Activated naive CD8-positive, alpha-beta T cell treated with anti-CD3 and anti-CD28 coated beads, Interleukin-2, amount 50 U/mL, for 24 hours (primary cell): ENCODE data around the gene NFU1.

Source experiments
- ATAC-seq: fragments of 150-1000 bp; cut with Tn5 transposase; one replicate; pipeline ENCODE4 v1.10.0; 2021
- DNase-seq: peaks from one replicate; pipeline ENCODE4 v3.0.0; 2021
- H3K27ac Mint-ChIP-seq: one replicate; pipeline ENCODE4 v1.8.0; 2021; ENCODE audit warnings: mild to moderate bottlenecking, mixed read lengths
- H3K27me3 Mint-ChIP-seq: one replicate; pipeline ENCODE4 v1.8.0; 2021; ENCODE audit warnings: mixed read lengths
- H3K36me3 Mint-ChIP-seq: one replicate; pipeline ENCODE4 v1.8.0; 2021; ENCODE audit warnings: low read depth, mixed read lengths
- H3K4me1 Mint-ChIP-seq: one replicate; pipeline ENCODE4 v1.8.0; 2021; ENCODE audit warnings: mixed read lengths
- H3K4me3 Mint-ChIP-seq: one replicate; pipeline ENCODE4 v1.8.0; 2021; ENCODE audit warnings: mild to moderate bottlenecking, moderate library complexity, mixed read lengths
- H3K9me3 Mint-ChIP-seq: one replicate; pipeline ENCODE4 v1.8.0; 2021; ENCODE audit warnings: mixed read lengths

Gene NFU1

GRCh38 chr2:69436938-69437750, at the start of gene NFU1:
Gene NFU1 (minus strand): TSS chr2:69437435. CDS start chr2:69437422, 13 bp downstream.
- Mint-ChIP-seq H3K27ac (peak within 1 kb of the TSS; percentile 96), H3K4me3 (peak within 1 kb of the TSS; percentile 95), H3K4me1 (peaks cover 35% of the 10 kb centered on the region), H3K9me3 (no peaks in the 10 kb centered on the region), H3K27me3 (no peaks in the 10 kb centered on the region), H3K36me3 (peaks cover 7% of the 10 kb centered on the region)
- DNase-seq: peak; percentile 93
- ATAC-seq: peak; percentile 96

- DNase-seq (no peak), ATAC-seq (no peak)
- H3K27ac Mint-ChIP-seq: no peak overlapping the region
- H3K9me3 Mint-ChIP-seq: no peaks in the 10 kb centered on the region
- no peaks in the 10 kb centered on the region for H3K27me3 Mint-ChIP-seq
- H3K36me3 Mint-ChIP-seq: peaks cover 17% of the 10 kb centered on the region
- no peak overlapping the region for H3K4me3 Mint-ChIP-seq
- peaks cover 16% of the 10 kb centered on the region for H3K4me1 Mint-ChIP-seq
Observed at GRCh38 chr2:69483696-69484095, 46.5 kb upstream of the NFU1 start.

GRCh38 chr2:69483024-69483423, 45.8 kb upstream of the NFU1 start:
- Mint-ChIP-seq H3K9me3 (no peaks in the 10 kb centered on the region), H3K4me1 (peaks cover 17% of the 10 kb centered on the region), H3K36me3 (peaks cover 12% of the 10 kb centered on the region), H3K4me3 (no peak overlapping the region), H3K27me3 (no peaks in the 10 kb centered on the region), H3K27ac (peak overlapping the region; percentile 2)
- DNase-seq (no peak), ATAC-seq (no peak)

- peaks cover 22% of the 10 kb centered on the region for H3K4me1 Mint-ChIP-seq
- ATAC-seq: no peak
- peaks cover 12% of the 10 kb centered on the region for H3K36me3 Mint-ChIP-seq
- no peaks in the 10 kb centered on the region for H3K27me3 Mint-ChIP-seq
- H3K9me3 Mint-ChIP-seq: no peaks in the 10 kb centered on the region
- peak overlapping the region; percentile 1 for H3K27ac Mint-ChIP-seq
- DNase-seq: no peak
- no peak overlapping the region for H3K4me3 Mint-ChIP-seq
Observed at GRCh38 chr2:69482471-69482870, 45.2 kb upstream of the NFU1 start.

GRCh38 chr2:69481421-69481820, 44.2 kb upstream of the NFU1 start:
- no peak overlapping the region for H3K4me3 Mint-ChIP-seq
- peaks cover 33% of the 10 kb centered on the region for H3K4me1 Mint-ChIP-seq
- H3K9me3 Mint-ChIP-seq: no peaks in the 10 kb centered on the region
- H3K36me3 Mint-ChIP-seq: peaks cover 17% of the 10 kb centered on the region
- H3K27ac Mint-ChIP-seq: no peak overlapping the region
- no peaks in the 10 kb centered on the region for H3K27me3 Mint-ChIP-seq
- DNase-seq (no peak), ATAC-seq (no peak)

GRCh38 chr2:69477627-69478026, 40.4 kb upstream of the NFU1 start:
- ATAC-seq: peak; percentile 57
- Mint-ChIP-seq H3K4me3 (no peak overlapping the region), H3K27me3 (no peaks in the 10 kb centered on the region), H3K36me3 (peaks cover 22% of the 10 kb centered on the region), H3K27ac (peak overlapping the region; percentile 1), H3K4me1 (peaks cover 38% of the 10 kb centered on the region), H3K9me3 (no peaks in the 10 kb centered on the region)
- no peak for DNase-seq

- Mint-ChIP-seq H3K27ac (no peak overlapping the region), H3K27me3 (no peaks in the 10 kb centered on the region), H3K4me1 (peaks cover 38% of the 10 kb centered on the region), H3K9me3 (no peaks in the 10 kb centered on the region), H3K36me3 (peaks cover 15% of the 10 kb centered on the region), H3K4me3 (no peak overlapping the region)
- no peak for DNase-seq
- no peak for ATAC-seq
Observed at GRCh38 chr2:69474688-69475087, 37.5 kb upstream of the NFU1 start.

- Mint-ChIP-seq H3K4me1 (peaks cover 18% of the 10 kb centered on the region), H3K9me3 (no peaks in the 10 kb centered on the region), H3K27me3 (no peaks in the 10 kb centered on the region), H3K36me3 (peaks cover 16% of the 10 kb centered on the region), H3K4me3 (no peak overlapping the region), H3K27ac (no peak overlapping the region)
- DNase-seq (no peak), ATAC-seq (no peak)
Observed at GRCh38 chr2:69471793-69472192, 34.6 kb upstream of the NFU1 start.

GRCh38 chr2:69470911-69471310, 33.7 kb upstream of the NFU1 start:
- H3K4me3 Mint-ChIP-seq: no peak overlapping the region
- DNase-seq (no peak), ATAC-seq (no peak)
- no peak overlapping the region for H3K27ac Mint-ChIP-seq
- no peaks in the 10 kb centered on the region for H3K9me3 Mint-ChIP-seq
- no peaks in the 10 kb centered on the region for H3K27me3 Mint-ChIP-seq
- H3K36me3 Mint-ChIP-seq: peaks cover 17% of the 10 kb centered on the region
- peaks cover 11% of the 10 kb centered on the region for H3K4me1 Mint-ChIP-seq

- no peak for DNase-seq
- H3K4me1 Mint-ChIP-seq: peaks cover 4% of the 10 kb centered on the region
- ATAC-seq: no peak
- H3K27ac Mint-ChIP-seq: no peak overlapping the region
- no peak overlapping the region for H3K4me3 Mint-ChIP-seq
- H3K9me3 Mint-ChIP-seq: no peaks in the 10 kb centered on the region
- H3K36me3 Mint-ChIP-seq: peaks cover 12% of the 10 kb centered on the region
- H3K27me3 Mint-ChIP-seq: no peaks in the 10 kb centered on the region
Observed at GRCh38 chr2:69469784-69470183, 32.5 kb upstream of the NFU1 start.

GRCh38 chr2:69469375-69469774, 32.1 kb upstream of the NFU1 start:
- Mint-ChIP-seq H3K27me3 (no peaks in the 10 kb centered on the region), H3K9me3 (no peaks in the 10 kb centered on the region), H3K4me3 (no peak overlapping the region), H3K27ac (no peak overlapping the region), H3K4me1 (peaks cover 4% of the 10 kb centered on the region), H3K36me3 (peaks cover 12% of the 10 kb centered on the region)
- DNase-seq (no peak), ATAC-seq (no peak)

- Mint-ChIP-seq H3K4me3 (no peak overlapping the region), H3K4me1 (peaks cover 6% of the 10 kb centered on the region), H3K9me3 (peaks cover 3% of the 10 kb centered on the region), H3K36me3 (peaks cover 19% of the 10 kb centered on the region), H3K27me3 (no peaks in the 10 kb centered on the region), H3K27ac (no peak overlapping the region)
- no peak for DNase-seq
- peak; percentile 24 for ATAC-seq
Observed at GRCh38 chr2:69466728-69467127, 29.5 kb upstream of the NFU1 start.

GRCh38 chr2:69465513-69466456, 28.6 kb upstream of the NFU1 start:
- Mint-ChIP-seq H3K27ac (no peak overlapping the region), H3K27me3 (no peaks in the 10 kb centered on the region), H3K4me1 (peaks cover 6% of the 10 kb centered on the region), H3K9me3 (peaks cover 3% of the 10 kb centered on the region), H3K36me3 (peaks cover 21% of the 10 kb centered on the region), H3K4me3 (no peak overlapping the region)
- DNase-seq: no peak
- ATAC-seq: no peak

GRCh38 chr2:69464575-69464974, 27.3 kb upstream of the NFU1 start:
- no peaks in the 10 kb centered on the region for H3K27me3 Mint-ChIP-seq
- ATAC-seq: no peak
- H3K4me1 Mint-ChIP-seq: peaks cover 4% of the 10 kb centered on the region
- H3K4me3 Mint-ChIP-seq: no peak overlapping the region
- peaks cover 21% of the 10 kb centered on the region for H3K36me3 Mint-ChIP-seq
- no peak for DNase-seq
- peaks cover 3% of the 10 kb centered on the region for H3K9me3 Mint-ChIP-seq
- no peak overlapping the region for H3K27ac Mint-ChIP-seq

- ATAC-seq (no peak), DNase-seq (no peak)
- Mint-ChIP-seq H3K4me3 (no peak overlapping the region), H3K9me3 (peaks cover 3% of the 10 kb centered on the region), H3K4me1 (peaks cover 4% of the 10 kb centered on the region), H3K27ac (no peak overlapping the region), H3K36me3 (peaks cover 19% of the 10 kb centered on the region), H3K27me3 (no peaks in the 10 kb centered on the region)
Observed at GRCh38 chr2:69462780-69463179, 25.5 kb upstream of the NFU1 start.
